OCI-LY1 (cell line): Measurements from ENCODE around the gene IRAK1BP1.

Experiments used
- EZH2 ChIP-seq: fragments of 200-600 bp; sonication (generic), shearing (Covaris generic); IDR thresholded peaks from 2 replicates; pipeline ENCODE4 v1.8.0; 2017; ENCODE audit warnings: borderline replicate concordance, mixed run types, mild to moderate bottlenecking, antibody characterized with exemption, low read length, moderate library complexity, mixed read lengths
- TF ChIP-seq, protein P1 (sequence below): fragments of 200-600 bp; sonication (generic), shearing (Covaris generic); IDR thresholded peaks from 2 replicates; pipeline ENCODE4 v1.5.1; 2017; ENCODE audit warnings: mild to moderate bottlenecking, antibody characterized with exemption, low read length, moderate library complexity, mixed read lengths

DNA sequence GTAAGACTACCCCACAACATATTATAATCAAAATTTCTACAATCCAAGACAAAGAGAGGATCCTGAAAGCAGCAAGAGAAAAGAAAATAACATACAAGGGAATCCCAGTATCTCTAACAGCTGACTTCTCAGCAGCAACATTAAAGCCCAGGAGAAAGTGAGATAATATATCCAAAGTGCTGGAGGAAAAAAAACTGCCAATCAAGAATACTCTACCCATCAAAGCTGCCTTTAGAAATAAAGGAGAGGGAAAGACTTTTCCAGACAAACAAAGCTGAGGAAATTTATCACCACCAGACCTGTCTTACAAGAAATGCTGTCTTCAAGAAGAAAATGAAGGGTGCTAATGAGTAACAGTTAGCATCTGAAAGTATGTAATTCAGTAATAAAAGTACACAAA lies 43.3 kb upstream of the IRAK1BP1 start:
- TF ChIP-seq, protein P1, sequence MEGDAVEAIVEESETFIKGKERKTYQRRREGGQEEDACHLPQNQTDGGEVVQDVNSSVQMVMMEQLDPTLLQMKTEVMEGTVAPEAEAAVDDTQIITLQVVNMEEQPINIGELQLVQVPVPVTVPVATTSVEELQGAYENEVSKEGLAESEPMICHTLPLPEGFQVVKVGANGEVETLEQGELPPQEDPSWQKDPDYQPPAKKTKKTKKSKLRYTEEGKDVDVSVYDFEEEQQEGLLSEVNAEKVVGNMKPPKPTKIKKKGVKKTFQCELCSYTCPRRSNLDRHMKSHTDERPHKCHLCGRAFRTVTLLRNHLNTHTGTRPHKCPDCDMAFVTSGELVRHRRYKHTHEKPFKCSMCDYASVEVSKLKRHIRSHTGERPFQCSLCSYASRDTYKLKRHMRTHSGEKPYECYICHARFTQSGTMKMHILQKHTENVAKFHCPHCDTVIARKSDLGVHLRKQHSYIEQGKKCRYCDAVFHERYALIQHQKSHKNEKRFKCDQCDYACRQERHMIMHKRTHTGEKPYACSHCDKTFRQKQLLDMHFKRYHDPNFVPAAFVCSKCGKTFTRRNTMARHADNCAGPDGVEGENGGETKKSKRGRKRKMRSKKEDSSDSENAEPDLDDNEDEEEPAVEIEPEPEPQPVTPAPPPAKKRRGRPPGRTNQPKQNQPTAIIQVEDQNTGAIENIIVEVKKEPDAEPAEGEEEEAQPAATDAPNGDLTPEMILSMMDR, result no peak
- TF ChIP-seq EZH2, result no peak
